HG03442 (cell line): ENCODE data around the gene SIRT5.
A peak's percentile ranks its signal among the peaks of the same experiment; 100 is the strongest.

Experiments
- ATAC-seq: cut with Tn5 transposase; IDR thresholded peaks from one replicate; pipeline ENCODE4 v1.9.1; 2021; ENCODE audit warnings: mild to moderate bottlenecking, moderate library complexity; ENCODE audit not compliant: unreplicated experiment

The SIRT5 gene

GRCh38 chr6:13586603-13587542, 12.5 kb downstream of the SIRT5 start:
- ATAC-seq: no peak

- ATAC-seq: no peak
Measured at GRCh38 chr6:13589801-13590200, 15.4 kb downstream of the SIRT5 start.

DNA sequence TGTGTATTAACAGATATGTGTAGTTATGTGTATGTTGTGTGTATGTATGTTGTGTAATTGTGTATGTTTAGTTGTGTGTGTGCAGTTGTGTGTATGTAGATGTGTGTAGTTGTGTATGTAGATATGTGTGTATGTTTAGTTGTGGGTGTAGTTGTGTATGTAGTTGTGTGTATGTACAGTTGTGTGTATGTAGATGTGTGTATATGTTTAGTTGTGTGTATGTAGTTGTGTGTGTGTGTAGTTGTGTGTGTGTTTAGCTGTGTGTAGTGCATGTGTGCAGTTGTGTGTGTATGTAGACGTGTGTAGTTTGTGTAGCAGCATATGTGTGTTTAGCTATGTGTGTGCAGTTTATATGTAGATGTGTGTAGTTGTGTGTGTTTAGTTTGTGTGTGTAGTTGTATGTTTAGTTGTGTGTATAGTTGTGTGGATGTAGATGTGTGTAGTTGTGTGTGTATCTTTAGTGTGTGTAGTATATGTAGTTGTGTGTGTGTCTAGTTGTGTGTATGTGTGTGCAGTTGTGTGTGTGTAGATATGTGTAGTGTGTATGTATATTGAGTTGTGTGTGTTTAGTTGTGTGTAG, 16.3 kb downstream of the SIRT5 start:
- no peak for ATAC-seq

DNA sequence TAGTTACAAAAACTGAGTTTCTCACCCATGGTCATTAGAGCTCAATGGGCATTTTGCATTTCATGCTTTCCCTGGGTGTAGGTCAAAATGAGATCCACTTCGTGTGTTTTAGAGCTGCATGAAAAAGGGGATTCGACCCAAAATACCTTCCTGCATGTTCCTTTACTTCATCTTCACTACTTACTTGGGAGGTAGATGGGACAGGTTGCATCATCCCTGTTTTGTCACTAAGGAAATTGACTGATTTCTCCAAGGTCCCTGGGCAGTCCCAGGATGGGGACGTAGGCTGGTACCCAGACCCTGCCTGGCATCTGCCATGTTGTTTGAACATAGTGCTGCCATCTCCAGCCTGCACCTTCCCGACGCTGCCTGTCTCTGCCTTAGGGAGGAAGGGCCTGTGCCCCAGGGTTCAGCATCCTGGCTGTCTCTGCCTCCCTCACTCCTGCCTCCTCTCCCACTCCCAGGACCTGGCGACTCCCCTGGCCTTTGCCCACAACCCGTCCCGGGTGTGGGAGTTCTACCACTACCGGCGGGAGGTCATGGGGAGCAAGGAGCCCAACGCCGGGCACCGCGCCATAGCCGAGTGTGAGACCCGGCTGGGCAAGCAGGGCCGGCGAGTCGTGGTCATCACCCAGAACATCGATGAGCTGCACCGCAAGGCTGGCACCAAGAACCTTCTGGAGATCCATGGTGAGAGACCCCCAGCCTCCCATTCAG, 17.0 kb downstream of the SIRT5 start:
- ATAC-seq: no peak

- ATAC-seq: no peak
Measured at GRCh38 chr6:13593103-13593502, 18.7 kb downstream of the SIRT5 start.

DNA sequence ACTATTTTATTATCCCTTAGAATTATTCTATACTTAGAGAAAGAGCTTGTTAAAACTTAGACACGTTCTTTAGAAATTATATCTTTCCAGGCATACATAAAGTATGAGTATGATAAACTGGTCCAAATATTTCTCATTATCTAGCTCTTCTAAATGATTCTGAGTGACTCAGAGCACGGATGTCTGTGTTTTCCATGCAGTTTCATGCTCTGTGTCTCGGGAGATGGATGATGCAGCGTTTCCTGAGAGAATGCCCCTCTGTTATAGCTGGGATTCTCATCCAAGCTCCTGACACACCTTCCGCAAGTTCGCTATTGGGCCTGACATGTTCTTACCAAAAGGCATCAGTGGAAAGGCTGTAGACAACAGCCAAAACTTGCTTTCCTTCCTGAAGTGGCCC, 19.3 kb downstream of the SIRT5 start:
- no peak for ATAC-seq

GRCh38 chr6:13597073-13597472, 22.7 kb downstream of the SIRT5 start:
- no peak for ATAC-seq

GRCh38 chr6:13600036-13600435, 25.6 kb downstream of the SIRT5 start:
- ATAC-seq: no peak

DNA sequence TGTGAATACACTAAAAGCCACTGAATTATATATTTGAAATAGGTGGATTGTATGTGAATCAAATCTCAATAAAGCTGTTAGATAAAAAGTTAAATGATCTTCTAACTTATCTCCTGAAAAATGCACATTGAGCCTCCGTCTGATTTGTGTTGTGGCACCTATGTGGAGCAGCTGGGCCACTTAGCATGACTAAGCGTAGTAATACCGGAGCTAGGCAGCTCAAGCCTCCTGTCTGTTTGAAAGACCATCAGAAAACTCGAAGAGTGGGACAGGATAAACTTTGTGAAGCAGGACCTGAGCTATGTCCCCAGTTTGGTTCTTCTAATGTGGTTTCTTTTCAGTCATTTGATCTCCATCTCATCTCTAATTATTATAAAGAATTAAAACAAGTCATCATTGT, 29.7 kb downstream of the SIRT5 start:
- no peak for ATAC-seq

- no peak for ATAC-seq
Measured at GRCh38 chr6:13604546-13605416, 30.4 kb downstream of the SIRT5 start.

DNA sequence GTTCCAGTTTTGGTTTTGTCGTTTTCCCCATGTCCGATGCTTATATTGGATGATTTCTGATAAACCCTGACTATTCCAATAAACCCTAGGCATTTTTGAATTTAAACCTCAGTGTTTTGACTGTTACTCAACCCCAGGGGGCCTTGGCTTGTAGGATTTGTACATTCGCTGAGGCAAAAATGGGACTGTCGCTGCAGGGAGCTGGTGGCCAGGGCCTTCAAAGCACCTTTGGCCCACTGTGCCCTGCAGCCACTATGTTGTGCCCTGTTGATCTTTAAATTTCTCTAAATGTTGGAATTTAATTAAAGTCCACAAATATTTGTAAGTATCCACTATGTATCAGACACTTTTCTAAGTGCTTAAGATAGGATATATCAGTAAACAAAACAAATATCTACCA, 31.2 kb downstream of the SIRT5 start:
- ATAC-seq: no peak

- ATAC-seq: no peak
Measured at GRCh38 chr6:13611715-13612114, 37.3 kb downstream of the SIRT5 start.

DNA sequence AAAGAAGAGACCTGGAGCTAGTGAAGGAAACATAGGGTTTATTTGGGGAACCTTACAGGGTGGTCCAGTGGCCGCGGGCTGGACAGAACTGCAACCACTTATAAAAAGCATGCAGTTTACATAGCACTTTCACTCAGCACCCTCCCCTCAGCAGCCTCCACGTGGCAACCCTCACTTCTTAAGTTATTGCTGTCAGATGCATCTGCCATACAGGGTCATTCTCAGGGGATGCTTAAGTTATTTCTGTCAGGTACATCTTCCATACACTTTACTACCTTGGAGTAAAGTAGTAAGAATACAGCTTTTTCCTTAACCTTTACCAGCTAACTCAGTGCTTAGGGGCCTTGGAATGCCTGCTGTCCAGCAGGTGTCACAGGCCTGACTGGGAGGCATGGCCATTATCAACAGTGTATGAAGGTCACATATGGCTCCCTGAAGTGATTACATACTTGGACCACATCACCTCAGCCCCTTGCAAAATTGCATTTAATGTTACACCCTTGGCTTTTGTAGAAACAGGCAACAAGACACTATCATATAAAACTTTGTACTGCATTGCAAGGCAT, 38.7 kb downstream of the SIRT5 start:
- no peak for ATAC-seq

- peak; percentile 17 for ATAC-seq
Measured at GRCh38 chr6:13614126-13614925, 39.9 kb downstream of the SIRT5 start.

- peak; percentile 87 for ATAC-seq
Measured at GRCh38 chr6:13614926-13615791, 40.8 kb downstream of the SIRT5 start, which contains the start of gene NOL7. Gene NOL7, plus strand, starts transcription at chr6:13615335. Its CDS starts 24 bp downstream, at chr6:13615359.

GRCh38 chr6:13615792-13616120, 41.4 kb downstream of the SIRT5 start:
- ATAC-seq: no peak

GRCh38 chr6:13617066-13617465, 42.7 kb downstream of the SIRT5 start:
- no peak for ATAC-seq

DNA sequence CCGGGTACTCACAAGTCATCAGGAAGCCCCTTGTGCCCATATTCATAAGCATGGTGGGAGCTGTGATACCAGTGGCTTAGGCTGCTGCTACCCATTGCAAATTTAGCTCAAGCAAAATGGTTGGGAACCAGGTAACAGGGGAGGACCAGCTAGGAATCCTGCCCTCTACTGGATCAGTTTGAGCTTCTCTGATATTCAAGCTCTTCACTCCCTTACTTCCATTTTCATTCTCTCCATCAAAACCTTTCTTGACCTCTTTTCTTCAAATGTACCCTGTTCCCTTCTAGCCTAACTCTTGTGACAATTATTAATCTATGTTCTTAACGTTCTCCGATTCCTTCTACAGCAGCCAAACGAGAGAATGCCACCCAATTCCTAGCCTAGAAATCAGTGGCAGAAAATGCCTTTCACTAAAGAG, 50.5 kb downstream of the SIRT5 start:
- no peak for ATAC-seq
